Body of pancreas (tissue), 4 donors: ENCODE data around the gene GLUD2. TPM values are rescaled to one million over a fixed set of nuclear protein-coding genes. Genes with fewer than 3 reads are reported as not detected.

ENCODE experiments used
- ATAC-seq: fragments of 150-250 bp; one replicate; pipeline ENCODE4 v1.9.1; 2016
- DNase-seq, 4 donors: peaks; one replicate each; pipeline ENCODE4 v3.0.0-alpha.2; 2019
- H3K27ac ChIP-seq, 4 donors: fragments of 200-600 bp; sonication (generic); 1 replicate in 3 of 4; 2 replicates in 1 of 4; pipeline versions ENCODE4 v1.5.1 to v1.6.1; 2016 to 2019; ENCODE audit warnings: mild to moderate bottlenecking in 1 of 4, mixed read lengths in 1 of 4, moderate library complexity in 1 of 4
- H3K27me3 ChIP-seq, 2 donors: fragments of 200-600 bp; sonication (generic); one replicate each; pipeline ENCODE4 v1.6.0; 2016; ENCODE audit warnings: mild to moderate bottlenecking in 1 of 2
- H3K36me3 ChIP-seq, 2 donors: fragments of 200-600 bp; sonication (generic); replicated peaks in 1 of 2; 2 replicates each; pipeline ENCODE4 v1.5.1; 2016; ENCODE audit warnings: low read depth in 2 of 2; ENCODE audit not compliant: insufficient read depth in 1 of 2
- H3K4me1 ChIP-seq: fragments of 200-600 bp; sonication (generic); one replicate; pipeline ENCODE4 v1.6.0; 2016
- H3K4me3 ChIP-seq, 2 donors: fragments of 200-600 bp; sonication (generic); 1 replicate in 1 of 2; 2 replicates in 1 of 2; pipeline ENCODE4 v1.5.1; 2016 to 2019
- H3K9me3 ChIP-seq, 3 donors: fragments of 200-600 bp; sonication (generic); 1 replicate in 2 of 3; 2 replicates in 1 of 3; pipeline ENCODE4 v1.5.1; 2016
- CTCF ChIP-seq, 7 experiments: fragments of 450-650 bp in 4 of 7; fragments of 200-600 bp in 3 of 7; sonication (generic) in 3 of 7; IDR thresholded peaks; one replicate each; pipeline ENCODE4 v1.5.1; 2016 to 2019; ENCODE audit warnings: antibody characterized with exemption in 7 of 7
- POLR2A ChIP-seq, 3 donors: fragments of 450-650 bp; IDR thresholded peaks; one replicate each; pipeline ENCODE4 v1.6.1; 2016; ENCODE audit warnings: antibody characterized with exemption in 3 of 3, mild to moderate bottlenecking in 2 of 3
- WGBS, 2 donors: methylation state at CpG; one replicate each; pipeline ENCODE4 v1.1.5; 2017; 5-methylcytosine and 5-hydroxymethylcytosine counted together
- intact Hi-C: fragments of 100-400 bp; cut with DNase I; formaldehyde crosslinking; loops from one replicate; pipeline ENCODE4 v1.15.1; 2023
- total RNA-seq, 2 donors: library from RNA; depleted of rRNA; stranded (reverse); fragments of >200 nt; gene quantifications; one replicate each; pipeline ENCODE4 v1.1.0, GENCODE V29; 2016

The GLUD2 gene
- total RNA-seq, 2 donors from 2014 or later = 3.1 to 4.0 TPM

GRCh38 chrX:121028419-121028818 lies 19.0 kb upstream of the GLUD2 start:
- no peak overlapping the region for H3K4me3 ChIP-seq
- H3K4me1 ChIP-seq = no peaks in the 10 kb centered on the region
- H3K36me3 ChIP-seq = no peaks in the 10 kb centered on the region
- no peaks in the 10 kb centered on the region for H3K27me3 ChIP-seq
- WGBS, 2 donors = 31% methylated on average over 1 of the region's 1 CpG
- H3K9me3 ChIP-seq = no peaks in the 10 kb centered on the region
- intact Hi-C loops = no loop called here
- no peak overlapping the region for H3K27ac ChIP-seq
- DNase-seq (no peak), ATAC-seq (no peak)
- TF ChIP-seq POLR2A (IDR thresholded peaks at IDR 0.05) (no peak), CTCF (IDR thresholded peaks at IDR 0.05) (no peak)

- DNase-seq = no peak
- Histone ChIP-seq H3K27ac (no peak overlapping the region), H3K36me3 (no peaks in the 10 kb centered on the region), H3K4me1 (no peaks in the 10 kb centered on the region), H3K9me3 (no peaks in the 10 kb centered on the region), H3K4me3 (no peak overlapping the region), H3K27me3 (no peaks in the 10 kb centered on the region)
- ATAC-seq = no peak
- TF ChIP-seq CTCF (IDR thresholded peaks at IDR 0.05) (no peak), POLR2A (IDR thresholded peaks at IDR 0.05) (no peak)
- 83 to 92% methylated on average over 1 to 4 of the region's 4 CpGs for WGBS, 2 donors
- intact Hi-C loops = no loop called here
These were observed 17.3 kb upstream of the GLUD2 start for GRCh38 chrX:121030083-121030482.

- TF ChIP-seq CTCF (IDR thresholded peaks at IDR 0.05) (no peak), POLR2A (IDR thresholded peaks at IDR 0.05) (no peak)
These were observed 14.9 kb upstream of the GLUD2 start for GRCh38 chrX:121032531-121032930.

GRCh38 chrX:121036137-121036536 lies 11.3 kb upstream of the GLUD2 start:
- no peaks in the 10 kb centered on the region for H3K4me1 ChIP-seq
- no peak for ATAC-seq
- no peaks in the 10 kb centered on the region for H3K27me3 ChIP-seq
- H3K36me3 ChIP-seq = no peaks in the 10 kb centered on the region
- H3K27ac ChIP-seq = no peak overlapping the region
- H3K4me3 ChIP-seq = no peak overlapping the region
- intact Hi-C loops = no loop called here
- no peak for TF ChIP-seq CTCF (IDR thresholded peaks at IDR 0.05)
- no peak for TF ChIP-seq POLR2A (IDR thresholded peaks at IDR 0.05)
- 69 to 73% methylated on average over 3 of the region's 3 CpGs for WGBS, 2 donors
- DNase-seq = no peak
- no peaks in the 10 kb centered on the region for H3K9me3 ChIP-seq

More at GRCh38 chrX:121032531-121032930, 14.9 kb upstream of the GLUD2 start:
- whole genome bisulfite sequencing, 2 donors = 60 to 64% methylated on average over 2 of the region's 2 CpGs
- no peaks in the 10 kb centered on the region for H3K4me1 ChIP-seq
- intact Hi-C loops = no loop called here
- H3K27ac ChIP-seq = no peak overlapping the region
- no peaks in the 10 kb centered on the region for H3K9me3 ChIP-seq
- H3K27me3 ChIP-seq = no peaks in the 10 kb centered on the region
- ATAC-seq = no peak
- no peak overlapping the region for H3K4me3 ChIP-seq
- H3K36me3 ChIP-seq = no peaks in the 10 kb centered on the region
- no peak for DNase-seq

- DNase-seq (no peak), ATAC-seq (no peak)
- Histone ChIP-seq H3K4me1 (no peaks in the 10 kb centered on the region), H3K4me3 (no peak overlapping the region), H3K27ac (no peak overlapping the region), H3K9me3 (no peaks in the 10 kb centered on the region), H3K36me3 (no peaks in the 10 kb centered on the region), H3K27me3 (no peaks in the 10 kb centered on the region)
- intact Hi-C loops = no loop called here
- WGBS, 2 donors = 75 to 87% methylated on average over 4 of the region's 4 CpGs
- TF ChIP-seq POLR2A (IDR thresholded peaks at IDR 0.05) (no peak), CTCF (IDR thresholded peaks at IDR 0.05) (no peak)
These were observed 10.5 kb upstream of the GLUD2 start for GRCh38 chrX:121036951-121037350.
